ENCODE results near the gene TSPAN15.
"Not testable (repeated sequence)": the region's sequence is repeated elsewhere in the genome, so short reads cannot be mapped to it uniquely, and the experiment has no call there.

Gene TSPAN15

DNA sequence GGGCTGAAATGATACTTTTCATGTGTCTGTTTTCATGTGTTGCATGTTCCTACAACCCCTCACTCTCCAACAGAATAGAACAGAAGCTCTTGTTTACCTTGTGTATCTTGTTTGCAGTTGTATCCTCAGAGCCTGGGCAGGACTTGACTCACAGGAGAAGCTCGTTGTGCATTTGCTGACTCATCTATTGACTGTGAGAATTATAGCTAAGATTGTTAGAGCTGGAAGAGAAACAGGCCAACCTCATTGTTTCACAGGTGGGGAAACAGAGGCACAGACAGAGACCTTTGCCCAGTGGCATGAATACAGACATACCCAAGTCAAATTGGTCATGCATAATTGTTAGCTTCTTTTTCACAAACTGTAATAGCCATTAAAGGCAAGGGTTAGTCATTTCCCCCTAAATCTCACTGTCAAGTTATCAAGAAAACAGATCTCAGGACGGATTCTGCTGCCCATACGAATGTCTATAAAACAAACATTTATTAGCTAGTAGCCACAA lies 4.6 kb upstream of the TSPAN15 start:
- no peak for DNase-seq (ENCODE audit: low spot score)

DNA sequence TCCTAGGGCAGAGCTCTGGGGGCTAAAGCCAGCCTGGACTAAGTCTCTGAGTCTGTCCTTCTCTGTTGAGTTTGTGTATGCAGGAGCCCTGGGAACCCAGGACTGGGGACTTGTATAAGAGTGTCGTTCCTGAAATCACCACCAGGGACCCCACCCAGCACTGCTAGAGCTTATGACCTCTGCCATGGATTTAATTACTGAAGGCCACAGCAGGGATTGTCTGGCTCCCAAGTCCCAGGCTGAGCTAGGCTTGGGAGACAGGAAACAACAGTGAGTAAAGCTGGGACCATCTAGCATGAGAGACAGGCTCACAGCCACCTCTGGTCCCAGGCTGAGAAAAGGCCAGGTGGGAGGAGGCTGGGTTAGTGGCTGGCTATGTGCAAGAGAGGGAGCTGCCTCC lies 1.4 kb upstream of the TSPAN15 start:
- DNase-seq (ENCODE audit: low spot score) = peak; percentile 87

DNA sequence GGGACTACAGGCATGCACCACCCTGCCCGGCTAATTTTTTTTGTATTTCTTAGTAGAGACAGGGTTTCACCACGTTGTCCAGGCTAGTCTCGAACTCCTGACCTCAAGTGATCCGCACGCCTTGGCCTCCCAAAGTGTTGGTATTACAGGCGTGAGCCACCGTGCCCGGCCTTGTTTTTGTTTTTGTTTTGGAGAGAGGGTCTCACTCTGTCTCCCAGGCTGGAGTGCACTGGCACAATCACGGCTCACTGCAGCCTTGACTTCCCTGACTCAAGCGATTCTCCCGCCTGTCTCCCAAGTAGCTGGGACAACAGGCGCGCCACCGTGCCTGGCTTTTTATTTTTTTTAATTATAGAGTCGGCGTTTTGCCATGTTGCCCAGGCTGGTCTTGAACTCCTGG lies 870 bp upstream of the TSPAN15 start:
- DNase-seq (ENCODE audit: low spot score) = not testable (repeated sequence)

DNA sequence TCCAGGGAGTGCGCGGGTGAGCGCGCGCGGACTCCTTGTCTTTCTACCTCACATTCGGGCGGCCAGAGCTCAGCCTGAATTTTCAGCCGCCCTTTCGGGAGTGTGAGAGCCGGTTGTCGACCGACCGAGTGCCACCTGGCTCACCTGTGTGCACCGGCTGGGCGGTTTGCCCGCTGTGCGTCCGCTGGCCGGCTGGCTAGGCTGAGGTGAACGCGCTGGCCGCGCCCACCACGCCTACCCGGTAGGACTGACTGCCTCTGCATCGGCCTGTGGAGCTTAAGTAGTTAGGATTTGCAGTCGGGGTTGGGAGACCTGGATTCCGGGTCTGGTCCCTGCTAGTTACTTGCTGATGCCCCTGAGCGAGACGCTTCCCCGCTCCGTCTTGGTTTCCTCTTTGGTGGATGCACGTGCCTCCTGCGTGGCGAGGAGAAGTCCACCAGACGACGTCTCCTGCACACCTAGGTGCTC lies 553 bp downstream of the TSPAN15 start:
- DNase-seq (ENCODE audit: low spot score) = no peak

DNA sequence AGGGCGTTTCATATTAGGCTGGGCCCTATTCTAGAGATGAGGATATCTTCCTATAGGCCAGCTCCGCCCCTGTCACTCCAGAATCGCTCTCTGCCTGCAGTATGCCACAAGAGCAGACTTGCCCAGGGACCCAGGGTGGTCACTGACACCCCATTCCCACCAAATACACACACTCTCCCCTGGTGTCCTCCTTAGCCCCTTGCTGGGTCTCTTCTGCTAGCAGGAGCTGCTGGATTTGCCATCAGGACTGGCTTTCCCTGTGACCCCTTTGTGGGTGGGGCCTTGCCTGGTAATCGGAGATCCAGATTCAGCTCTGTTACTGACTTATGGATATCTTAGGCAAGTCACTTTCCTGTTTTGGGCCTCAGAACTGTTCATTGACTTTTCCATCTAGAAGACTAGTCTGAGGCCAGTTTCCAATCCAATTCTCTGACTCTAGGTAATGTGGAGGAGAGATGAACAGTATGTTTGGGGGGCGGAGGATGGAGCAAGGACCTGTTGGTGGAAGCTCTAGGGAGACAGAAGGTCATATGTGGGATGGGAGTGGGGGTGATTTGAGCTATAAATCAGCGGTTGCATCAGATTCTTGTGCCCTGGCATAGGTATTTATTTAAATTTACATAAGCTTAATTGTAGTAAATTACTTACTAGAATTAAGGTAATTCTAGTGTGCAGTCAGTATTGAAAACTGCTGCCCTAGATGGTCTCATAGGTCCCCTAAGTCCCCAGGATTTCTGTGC lies 1.6 kb downstream of the TSPAN15 start:
- no peak for DNase-seq (ENCODE audit: low spot score)

DNA sequence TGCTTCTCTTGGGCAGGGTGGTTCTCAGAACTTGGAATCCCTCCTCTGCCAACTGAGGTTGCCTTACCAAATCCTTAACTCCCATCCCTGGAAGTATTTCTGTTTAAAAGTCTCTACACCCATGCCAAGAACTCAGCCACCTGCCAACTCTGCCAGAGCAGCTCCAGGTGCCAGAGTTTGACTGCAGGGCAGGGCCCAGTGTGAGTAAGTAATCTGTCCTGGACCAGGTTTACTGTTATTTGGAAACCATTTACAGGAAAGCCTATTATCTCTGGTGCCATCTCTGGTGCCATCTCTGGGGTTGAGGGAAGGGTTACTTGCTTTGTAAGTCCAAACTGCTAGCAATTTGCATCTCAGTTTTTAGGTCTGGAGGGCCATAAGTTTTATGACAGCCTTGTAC lies 2.5 kb downstream of the TSPAN15 start:
- no peak for DNase-seq (ENCODE audit: low spot score)

DNA sequence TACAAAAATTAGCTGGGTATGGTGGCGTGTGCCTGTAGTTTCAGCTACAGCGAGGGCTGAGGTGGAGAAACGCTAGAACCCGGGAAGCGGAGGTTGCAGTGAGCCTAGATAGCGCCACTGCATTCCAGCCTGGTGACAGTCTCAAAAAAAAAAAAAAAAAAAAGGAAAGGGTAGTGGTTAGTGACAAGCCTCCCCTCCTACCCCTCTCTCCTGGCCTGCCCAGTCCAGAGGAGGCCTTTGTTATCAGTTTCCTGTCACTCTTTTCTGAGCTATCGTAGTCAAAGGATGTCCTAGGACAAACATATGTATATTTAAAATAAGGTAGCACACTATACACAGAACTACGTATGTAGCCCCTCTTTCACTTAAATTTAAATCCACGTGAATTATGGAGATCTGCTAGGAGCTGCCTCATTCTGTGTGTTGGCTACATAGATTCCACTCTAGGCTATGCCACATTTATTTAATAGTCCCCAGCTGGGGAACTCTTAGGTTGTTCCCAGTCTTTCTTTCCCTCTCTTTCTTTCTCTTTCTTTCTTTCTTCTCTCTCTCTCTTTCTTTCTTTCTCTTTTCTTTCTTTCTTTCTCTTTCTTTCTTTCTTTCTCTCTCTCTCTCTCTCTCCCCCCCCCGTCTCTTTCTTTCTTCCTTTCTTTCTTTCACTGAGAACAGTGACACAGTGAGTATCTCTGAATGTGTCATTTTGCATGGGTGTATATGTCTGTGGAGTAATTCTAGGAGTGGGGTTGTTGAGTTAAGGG lies 3.9 kb downstream of the TSPAN15 start:
- no peak for DNase-seq (ENCODE audit: low spot score)

DNA sequence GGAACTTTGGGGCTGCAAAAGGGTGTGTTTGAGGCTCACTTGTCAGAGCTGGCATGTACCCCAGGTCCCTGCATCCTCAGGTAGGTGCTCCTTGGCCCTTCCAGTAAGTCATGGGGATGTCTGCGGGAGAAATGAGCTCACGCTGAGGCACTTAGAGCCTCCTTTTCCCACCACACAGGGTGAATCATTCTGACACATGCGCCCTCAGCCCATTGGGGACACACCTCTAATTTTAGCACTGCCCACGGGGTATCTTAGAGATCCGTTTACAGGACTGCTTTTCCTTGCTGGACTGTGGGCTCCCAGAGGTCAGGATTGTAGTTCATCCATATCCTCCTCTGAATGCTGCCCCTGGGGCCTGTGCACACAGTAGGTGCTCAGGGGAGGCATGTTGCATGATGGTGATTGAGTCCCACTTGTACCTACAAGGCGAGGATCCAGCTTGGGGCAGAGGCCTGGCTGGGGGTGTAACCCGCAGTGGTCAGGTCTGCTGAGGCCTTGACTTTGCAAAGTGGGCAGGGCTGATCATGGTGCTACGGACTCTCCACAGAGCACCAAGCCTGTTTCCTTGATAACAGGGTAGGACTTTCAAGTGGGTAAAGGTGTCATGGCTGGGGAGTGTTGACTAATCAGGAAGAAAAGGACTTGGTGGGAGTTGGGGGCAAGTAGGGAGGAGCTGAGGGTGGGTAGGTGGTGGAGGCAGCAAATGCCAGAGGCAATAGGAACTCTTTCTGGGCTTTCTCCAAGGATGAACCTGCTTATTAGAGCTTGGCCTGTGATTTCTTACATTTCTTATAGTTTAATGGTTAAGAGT lies 5.8 kb downstream of the TSPAN15 start:
- no peak for DNase-seq (ENCODE audit: low spot score)

DNA sequence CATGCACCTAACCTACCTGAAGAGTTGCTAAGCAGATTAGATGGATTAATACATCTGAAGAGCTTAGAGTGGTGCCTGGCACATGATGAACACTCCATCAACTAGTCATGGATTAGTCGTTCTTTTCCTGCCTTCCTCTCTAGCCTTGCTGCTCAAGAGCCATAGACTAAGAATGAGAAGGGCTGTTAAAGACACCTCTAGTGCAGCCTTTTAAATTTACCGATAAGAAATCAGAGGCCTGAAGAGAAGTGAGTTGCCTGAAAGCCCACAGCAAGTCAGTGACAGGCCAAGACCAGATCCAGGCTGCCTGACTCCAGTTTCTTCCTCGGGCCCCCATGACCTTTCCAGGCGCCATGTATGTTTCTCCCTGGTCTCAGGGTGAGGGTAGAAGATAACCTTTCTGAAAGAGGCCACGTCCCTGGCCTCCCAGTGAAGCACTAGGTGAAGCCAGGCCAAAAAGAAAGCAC lies 6.5 kb downstream of the TSPAN15 start:
- no peak for DNase-seq (ENCODE audit: low spot score)

DNA sequence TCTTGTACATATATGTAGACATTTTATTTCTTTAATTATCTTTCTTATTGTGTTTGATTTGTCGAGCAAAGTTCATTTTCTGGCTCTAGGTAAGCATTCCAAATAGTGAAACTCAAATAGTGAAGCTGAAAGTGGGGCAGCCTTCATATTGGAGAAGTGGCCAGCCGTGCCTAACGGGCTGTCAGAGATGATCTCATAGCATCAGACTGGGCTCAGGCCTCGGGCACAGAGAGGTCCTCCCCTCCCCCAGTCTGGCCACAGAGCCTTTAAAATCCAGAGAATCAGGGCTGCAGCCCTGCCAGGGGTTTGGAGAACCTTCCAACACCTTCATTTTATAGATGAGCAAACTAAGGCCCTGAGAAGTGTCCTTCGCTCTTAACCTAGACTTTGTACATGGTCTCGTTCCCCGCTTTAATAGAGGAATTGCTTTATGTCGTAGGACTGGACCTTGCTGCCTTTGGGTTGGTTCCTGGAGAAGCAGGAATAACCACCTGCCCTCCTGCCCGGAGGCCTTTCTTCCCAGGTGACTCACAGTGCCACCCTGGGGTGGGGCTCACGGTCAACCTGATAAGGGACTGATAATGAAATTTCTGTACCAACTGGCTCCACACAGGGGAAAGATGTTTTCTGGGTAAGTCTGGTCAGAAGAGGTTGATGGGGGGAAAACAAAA lies 7.3 kb downstream of the TSPAN15 start:
- peak; percentile 86 for DNase-seq (ENCODE audit: low spot score)

DNA sequence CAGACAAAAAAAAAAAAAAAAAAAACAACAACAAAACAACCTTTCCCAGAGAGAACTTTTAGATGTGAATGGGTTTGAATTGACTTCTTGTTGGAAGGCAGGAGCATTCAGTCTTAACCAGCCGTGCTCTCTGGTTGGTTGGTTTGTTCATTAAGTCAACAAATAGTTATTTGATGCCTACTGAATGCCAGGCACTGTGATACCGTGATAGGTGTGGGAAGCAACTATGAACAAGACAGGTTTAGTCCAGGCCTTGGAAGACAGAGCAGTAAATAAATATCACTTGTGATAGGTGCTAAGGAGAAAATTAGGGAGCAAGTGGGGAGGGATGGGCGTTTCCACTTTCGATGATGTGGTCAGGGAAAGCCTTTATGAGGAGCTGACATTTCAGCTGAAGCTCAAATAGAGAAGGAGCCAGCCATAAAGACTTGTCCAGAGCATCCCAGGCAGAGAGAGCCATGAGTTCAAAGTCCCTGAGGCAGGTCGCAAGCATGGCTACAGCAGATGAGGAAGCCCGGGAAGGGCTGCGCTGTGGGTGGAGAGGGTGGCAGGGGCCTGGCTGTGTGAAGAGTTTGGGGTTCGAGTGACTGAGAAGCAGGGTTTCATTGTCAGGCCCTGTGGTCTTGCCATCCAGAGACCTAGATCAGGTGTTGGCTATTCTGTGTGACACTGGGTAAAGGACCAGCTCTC lies 8.0 kb downstream of the TSPAN15 start:
- DNase-seq (ENCODE audit: low spot score) = no peak

DNA sequence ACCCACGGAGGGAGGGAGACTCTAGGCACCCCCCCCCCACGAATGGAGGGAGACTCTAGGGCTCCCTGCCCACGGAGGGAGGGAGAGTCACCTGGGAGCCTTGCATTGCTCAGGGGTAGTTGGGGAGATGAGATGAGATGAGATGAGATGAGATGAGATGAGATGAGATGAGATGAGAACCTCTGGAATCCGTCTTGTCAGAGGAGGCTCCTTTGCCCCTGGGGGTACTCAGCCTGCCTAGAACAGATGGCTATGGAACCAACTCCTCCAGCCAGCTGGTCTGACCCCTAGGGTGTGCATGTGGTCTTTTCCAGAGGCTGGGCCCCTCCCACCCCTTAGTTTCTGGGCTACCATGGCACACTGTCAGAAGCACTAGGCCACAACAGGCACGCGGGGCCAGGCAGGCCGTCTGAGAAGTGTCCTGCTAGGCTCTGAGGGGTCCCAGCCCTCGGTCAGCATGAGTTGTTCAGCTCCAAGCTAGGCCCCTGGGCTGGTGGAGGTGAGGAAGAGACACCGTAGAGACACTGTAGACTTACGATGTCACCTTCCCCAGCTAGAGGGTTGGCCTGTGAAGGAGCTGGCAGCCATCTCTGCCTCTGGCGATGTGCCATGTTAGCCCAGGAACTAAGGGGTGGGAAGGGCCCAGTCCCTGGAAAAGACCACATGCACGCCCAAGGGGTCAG lies 8.8 kb downstream of the TSPAN15 start:
- no peak for DNase-seq (ENCODE audit: low spot score)

DNA sequence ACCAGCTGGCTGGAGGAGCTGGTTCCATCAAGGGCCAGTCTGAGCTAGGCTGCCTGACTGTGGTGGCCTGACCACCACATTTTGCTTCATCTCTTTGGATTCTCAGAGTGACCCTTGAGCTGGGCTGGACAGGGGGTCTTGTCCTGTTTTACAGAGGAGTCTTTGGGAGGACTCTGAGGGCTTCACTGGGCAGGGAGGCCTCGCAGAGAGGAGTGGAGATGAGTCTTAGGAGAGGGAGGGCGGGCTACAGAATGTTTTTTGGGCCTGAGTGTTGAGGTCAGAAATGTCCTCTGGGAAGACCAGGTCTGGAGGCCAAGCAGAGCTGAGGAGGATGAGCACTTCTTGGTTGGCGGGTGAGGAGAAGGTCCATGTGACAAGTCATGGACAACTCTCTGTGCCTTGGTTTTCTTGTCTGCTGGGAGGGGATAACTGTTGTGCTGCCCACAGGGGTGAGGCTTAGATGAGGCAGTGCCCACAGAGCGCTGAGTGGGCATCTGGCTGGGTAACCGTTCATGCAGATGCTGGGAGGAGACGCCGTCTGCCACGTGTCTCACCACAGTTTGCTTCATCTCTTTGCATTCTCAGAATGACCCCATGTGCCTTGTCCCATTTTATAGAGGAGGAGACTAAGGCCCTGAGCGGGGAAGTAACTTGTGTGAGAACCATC lies 9.4 kb downstream of the TSPAN15 start:
- no peak for DNase-seq (ENCODE audit: low spot score)

DNA sequence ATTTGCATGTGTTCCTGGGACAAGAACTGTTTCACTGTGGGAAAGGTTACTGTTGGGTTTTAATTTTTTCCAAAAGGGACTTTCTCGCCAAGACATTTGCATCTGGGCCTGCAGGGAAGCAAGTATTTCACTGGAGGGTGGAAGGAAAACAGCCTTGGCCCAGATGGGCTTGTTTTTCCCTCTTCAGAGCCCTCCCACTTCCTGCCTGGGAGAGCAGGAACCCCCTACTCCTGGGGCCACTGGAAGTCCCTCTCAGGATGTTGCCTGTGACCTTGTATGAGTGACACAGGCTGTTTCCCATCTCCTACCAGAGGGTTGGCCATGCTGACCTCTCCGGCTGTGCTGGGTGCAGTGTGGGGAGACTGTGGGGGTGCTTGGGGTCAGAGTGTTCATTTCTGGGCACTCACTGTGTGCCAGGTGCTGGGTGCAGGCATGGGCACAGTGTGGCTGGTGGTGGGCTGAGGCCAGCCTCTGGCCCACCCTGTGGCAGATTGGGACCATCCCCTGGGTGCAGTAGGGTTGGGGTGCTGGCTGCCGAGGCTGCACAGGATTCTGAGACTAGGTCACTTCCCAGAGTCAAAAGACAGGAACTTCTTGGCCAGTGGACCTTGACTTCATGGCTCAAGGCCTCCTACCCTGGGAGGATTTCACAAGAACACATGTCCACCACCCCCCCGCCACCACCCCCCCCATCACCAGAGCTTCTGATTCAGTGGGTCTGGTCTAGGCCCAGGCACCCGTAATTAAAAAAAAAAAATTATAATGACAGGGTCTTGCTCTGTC lies 10.2 kb downstream of the TSPAN15 start:
- no peak for DNase-seq (ENCODE audit: low spot score)

DNA sequence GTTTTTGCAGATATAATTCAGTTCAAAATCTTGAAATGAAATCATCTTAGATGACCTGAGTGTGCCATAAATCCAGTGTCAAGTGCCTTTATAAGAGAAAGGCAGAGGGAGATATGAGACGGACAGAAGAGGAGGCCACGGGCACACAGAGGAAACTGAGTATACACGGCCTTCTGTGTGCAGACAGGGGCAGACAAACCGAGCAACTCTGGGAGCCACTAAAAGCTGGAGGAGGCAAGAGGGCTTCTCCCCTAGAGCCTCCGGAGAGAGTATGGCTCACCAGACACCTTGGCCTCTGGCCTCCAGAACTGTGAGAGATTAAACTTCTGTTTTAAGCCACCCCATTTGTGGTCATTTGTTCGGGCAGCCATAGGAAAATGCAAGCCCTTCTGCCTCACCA lies 12.6 kb downstream of the TSPAN15 start:
- DNase-seq (ENCODE audit: low spot score) = no peak

DNA sequence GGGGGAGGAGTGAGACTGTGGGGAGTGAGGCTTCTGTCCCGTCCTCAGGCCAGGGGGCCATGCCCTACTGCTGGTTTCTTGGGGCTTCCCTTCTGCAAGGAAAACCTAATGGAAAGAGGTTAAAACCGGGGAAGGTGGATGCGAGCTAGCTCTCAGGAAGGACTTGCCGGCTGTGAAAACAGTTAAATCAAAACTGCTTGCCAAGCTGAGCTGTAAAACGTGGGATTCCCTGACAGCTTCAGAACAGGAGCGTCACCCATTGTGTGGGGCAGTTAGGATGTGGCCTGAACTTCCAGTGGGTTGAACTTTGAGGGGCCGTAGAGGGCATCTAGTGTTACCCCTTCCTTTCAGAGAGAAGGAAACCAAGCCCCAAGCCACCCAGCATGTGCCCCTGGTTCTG lies 13.1 kb downstream of the TSPAN15 start:
- DNase-seq (ENCODE audit: low spot score) = no peak

DNA sequence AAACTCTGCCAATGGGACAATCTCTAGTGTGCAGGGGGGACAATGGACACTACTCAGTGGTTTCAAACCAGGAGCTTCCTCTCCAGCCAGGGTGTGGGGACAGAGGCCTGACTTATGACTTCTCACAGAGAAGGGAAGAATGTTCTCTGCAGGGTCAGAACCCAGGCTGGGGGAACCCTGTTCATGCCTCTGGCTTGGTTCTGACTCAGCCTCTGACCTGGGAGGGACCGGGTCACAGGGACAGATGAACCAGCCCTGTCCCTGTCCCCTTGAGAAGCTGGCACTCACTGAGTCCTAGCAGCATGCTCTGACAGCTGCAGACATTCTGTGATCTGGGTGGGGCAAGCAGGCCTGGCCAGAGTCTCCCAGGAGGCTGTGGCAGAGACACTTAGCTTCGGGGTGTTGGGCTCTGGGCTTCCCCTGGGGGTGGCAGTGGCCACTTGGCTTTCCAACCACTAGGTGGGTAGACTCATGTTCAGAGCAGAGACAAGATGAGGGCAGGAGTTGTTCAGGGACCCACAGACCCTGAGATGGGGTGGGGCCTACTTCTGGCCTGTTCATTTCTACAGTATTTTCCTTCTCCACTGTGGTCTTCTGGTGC lies 13.6 kb downstream of the TSPAN15 start:
- peak; percentile 62 for DNase-seq (ENCODE audit: low spot score)

DNA sequence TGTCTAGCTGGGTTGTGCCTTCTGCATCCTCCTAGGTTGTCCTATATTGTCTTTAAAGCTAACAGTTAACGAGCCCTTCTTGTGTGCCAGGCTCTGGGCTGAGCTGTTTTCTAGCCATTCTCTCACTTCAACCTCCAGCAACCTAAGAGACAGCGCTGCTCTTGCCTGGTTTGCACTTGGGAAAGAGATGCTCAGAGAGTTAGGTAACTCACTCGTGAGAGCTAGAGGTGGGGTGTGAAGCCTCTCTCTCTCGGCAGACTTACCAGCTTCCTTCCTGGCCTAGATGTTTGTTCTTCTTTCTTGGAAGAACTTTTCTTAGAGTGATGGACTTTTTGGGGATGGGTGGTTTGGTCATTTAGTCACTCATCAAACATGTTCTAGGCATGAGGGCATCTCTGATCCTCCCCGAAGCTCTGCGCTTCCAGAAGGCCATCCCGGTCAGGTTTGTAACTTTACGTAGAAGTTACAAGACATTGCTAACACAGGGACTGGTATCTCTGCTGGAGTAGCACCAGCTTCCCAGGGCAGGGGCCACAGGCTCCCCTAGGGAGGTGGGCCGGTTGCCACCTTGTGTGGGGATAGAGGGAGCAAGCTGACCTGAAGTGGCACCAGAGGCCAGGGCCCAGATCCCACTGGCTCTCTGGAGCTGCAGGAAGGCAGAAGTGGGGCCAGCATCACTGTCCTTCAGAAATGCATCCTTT lies 14.3 kb downstream of the TSPAN15 start:
- DNase-seq (ENCODE audit: low spot score) = no peak
